LHCN-M2 (cell line): ENCODE results near the gene MOCOS. TPM values are rescaled to one million over a fixed set of nuclear protein-coding genes. Genes with fewer than 3 reads are reported as not detected.
A peak's percentile ranks its signal among the peaks of the same experiment; 100 is the strongest.

Source experiments
- DNase-seq: peaks from one replicate; pipeline ENCODE4 v3.0.0-alpha.2; 2012; ENCODE audit warnings: low read depth
- total RNA-seq: library from RNA; depleted of rRNA; stranded (reverse); fragments of >200 nt; gene quantifications from 2 replicates; pipeline ENCODE4 v1.2.3, GENCODE V29; 2014; rRNA removed

Gene MOCOS
- total RNA-seq, 1 experiment from 2014 or later: 5.7 TPM

DNA sequence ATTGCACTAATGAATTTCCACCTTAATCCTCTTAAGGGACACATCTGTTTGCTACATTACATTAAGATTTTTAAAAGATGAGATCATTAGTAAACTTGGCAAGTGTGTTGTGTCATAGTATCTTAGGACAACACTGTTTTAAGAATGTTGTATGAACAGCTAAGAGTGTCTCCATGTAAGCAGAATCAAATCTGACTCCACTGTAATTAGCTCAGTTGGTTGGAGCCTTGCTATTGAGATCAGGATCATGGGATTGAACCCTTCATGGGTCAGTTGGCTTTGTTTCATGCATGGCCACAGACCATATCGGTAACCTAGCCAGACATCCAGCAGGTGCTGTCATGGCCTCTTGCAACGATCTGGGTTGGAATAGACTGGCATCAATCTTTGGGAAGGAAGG, 115.4 kb downstream of the MOCOS start:
- peak; percentile 26 for DNase-seq

DNA sequence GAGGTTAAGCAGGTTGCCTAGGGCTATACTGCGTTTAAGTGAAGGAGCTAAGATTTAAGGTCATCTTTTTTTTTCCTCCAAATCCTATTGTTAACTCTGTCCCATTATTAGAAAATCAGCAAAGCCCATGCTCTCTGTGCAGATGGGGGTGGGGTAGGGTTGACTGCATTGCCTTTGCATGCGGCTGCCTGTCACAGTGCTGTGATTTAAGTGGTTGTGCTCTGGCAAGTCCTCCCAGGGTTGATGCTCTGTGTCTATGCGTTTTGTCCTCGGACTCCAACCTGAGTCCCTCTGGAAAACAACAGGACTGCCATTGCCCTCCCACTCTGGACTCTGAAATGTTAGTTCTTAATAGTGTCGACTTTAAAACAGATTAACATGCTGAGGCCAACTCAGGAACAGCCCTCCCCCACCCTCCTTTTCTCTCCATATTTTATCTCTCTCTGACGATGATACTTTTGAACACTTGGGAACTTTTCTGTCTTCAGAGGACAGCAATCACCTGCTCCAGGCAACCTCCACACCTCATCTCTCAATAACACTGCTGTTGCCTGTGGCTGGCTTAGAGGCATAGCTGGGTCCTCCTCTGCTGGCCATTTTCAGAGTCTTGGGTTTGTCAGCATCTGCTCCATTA, 116.0 kb downstream of the MOCOS start:
- DNase-seq: no peak

DNA sequence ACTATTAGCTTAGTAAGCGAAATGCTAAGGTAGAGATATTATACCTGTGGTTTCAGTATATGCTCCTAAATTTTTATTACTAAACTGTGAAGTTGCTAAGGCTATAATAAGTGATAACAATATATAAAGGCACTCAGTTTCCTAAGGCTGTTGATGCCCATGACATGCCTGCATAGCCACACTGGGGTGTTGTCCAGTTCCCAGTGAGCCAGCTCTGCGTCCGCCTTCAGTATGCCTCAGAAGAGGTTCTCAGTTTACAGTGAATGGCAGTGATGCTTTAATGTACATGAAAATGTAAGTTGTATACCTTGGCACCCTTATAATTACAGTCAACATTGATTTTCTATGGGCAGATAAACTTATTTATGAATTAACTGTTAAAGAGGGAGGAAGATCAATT, 117.4 kb downstream of the MOCOS start:
- no peak for DNase-seq

DNA sequence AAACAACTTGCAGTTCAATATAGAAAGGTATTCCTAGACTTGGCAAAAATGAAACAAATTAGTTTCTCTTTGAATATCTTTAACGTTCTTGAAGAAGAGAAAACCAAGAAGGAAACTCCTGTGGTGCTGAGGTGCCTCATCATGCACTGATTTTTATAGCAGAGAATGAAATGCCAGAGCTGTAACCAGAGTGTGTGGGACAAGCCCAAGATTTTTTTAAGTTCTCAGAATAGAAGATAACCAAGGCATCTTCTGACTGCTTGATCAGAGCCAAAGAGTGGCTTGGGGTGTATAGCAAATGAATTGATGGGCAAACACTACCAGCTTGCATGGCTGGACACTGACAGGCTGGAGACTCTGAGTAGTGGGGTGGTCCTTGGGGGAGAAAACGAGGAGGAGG, 118.1 kb downstream of the MOCOS start:
- DNase-seq: no peak

DNA sequence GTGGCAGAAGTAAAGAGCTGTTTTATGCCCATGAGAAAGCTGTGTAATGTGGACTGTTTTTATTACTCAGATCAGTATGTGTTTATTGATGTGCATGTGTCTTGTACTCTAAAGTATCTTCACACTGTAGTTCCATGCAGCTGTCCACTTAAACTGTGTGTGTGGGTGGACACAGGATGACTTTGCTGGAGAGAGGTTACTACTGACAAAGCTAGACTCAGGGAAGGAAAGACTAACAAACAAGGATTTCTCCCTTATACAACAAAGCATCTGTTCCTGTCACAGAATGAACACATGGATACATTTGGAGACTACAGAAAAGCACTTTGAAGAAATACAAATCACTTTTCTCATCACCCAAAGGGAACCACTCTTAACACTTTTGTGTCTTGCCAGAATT, 120.2 kb downstream of the MOCOS start:
- DNase-seq: peak; percentile 95

DNA sequence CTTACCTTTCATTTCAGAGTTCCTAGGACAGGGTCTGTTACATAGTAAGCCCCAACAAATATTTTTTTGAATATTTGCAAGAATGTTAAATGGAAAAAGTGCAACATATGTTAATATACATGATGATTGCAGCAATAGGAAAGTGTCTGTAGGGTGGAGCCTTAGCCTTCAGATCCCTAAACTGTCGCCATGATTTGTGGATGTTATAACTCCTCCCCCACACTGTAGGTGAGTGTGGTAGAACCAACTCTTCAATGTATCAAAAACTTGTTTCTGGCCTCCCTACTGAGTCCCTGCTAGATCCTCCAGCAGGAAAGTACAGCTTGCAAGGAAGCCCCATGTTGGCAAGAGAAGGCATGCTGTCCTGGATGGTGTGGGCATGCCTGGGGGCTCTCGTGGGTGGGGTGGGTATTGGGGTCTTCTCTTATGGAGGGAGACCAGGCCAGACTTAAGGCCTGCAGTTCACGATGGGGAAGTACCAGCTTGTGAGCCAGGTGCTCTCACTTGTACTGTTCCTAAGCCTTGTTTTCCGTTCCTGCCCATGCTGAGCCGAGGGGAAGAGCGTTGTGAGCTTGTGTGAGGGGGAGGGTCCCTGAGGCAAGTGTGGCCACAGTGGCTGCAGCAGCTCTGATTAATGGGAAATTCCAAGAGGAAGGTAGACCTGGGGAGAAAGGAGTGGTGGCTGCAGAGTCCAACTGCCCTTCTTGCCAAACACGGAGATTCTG, 121.6 kb downstream of the MOCOS start:
- peak; percentile 15 for DNase-seq

DNA sequence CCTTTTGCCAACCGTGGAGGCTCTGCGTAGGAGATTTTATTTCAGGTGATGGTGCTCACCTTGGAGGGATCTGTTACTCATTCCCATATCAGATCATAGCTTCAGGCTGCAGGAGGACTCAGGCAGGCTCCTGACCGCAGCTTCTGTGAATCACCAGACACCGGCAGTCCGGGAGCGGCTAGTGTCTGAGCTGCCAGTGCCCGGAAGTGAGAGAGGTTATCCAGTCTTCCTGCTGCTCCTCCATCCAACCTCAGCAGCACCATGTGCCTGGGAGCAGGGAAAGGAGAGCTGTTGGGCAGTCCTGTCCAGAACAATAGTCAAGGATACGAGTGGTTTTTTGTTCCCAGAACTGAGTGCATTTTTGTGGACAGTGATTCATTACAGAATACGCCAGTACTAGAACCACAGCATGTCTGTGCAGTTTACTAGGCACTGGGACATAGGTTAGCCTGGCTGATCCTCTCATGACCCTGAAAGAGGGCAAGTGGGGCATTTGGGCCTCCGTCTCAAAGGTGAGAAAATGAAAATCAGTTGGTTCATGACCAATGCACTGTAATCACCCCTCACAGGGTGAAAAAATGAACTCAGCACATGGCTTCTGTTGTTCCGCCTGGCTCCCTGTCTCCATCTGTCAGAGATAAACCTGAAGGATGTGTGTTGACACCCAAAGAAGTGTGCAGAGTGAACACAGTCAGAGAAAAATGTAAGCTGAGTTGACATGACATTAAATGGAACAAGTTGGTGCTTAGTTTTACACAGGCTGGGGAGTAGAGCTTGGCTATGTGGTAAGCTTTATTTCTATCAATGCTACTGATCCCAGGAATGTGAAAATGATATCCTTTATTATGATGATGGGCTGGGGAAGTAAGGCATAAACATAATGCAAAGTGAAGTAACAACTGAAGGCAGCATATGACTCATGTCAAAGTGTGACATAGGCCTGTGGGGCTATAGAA, 122.4 kb downstream of the MOCOS start:
- DNase-seq: peak; percentile 99

DNA sequence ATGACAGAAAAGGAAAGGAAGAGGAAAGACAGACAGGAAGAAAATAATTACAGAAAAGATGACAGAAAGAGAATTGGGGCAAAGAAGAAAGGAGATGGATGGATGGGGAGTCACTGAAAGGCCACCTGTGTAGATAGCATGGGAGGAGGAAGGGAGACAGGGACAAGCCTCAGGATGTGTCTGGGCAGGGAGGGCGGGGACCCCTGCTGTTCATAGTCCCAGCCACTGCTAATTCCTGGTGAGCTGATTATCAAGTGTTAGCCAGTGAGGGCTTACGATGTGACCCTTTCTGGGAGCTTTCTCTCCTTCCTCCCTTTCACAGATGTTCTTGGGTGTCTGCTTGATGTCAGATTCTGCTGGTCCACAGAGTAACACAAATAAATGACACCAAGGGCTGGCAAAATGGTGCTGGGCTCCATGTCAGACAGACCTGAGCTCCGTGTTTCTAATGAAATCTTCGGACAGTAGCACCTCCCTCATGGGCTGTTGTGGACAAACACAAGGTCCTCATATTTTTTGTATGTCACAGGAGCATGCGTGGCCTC, 123.8 kb downstream of the MOCOS start:
- no peak for DNase-seq

DNA sequence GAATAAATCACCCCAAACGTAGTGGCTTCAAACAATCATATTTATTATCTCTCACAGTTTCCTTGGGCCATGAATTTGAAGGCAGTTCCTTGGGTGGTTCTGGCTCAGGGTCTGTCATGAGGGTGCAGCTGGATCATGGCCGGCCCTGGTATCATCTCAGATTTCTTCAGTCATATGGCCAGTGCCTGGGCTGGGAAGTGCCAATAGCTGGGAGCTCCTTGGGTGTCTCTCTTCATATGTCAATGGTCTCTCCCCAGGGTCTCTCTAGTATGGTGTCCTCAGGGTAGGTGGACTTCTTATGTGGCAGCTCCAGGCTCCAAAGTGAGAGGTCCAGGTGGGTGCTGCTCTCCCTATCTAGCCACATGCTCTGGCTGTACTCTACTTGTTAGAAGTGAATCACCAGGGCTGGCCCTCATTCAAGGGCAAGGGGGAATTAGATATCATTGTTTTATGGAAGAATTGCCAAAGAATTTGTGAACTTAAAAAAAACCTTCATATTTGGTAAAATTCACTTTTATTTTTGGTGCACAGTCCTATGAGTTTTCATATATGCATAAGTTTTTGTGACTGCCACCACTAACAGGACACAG, 125.6 kb downstream of the MOCOS start:
- DNase-seq: peak; percentile 40

DNA sequence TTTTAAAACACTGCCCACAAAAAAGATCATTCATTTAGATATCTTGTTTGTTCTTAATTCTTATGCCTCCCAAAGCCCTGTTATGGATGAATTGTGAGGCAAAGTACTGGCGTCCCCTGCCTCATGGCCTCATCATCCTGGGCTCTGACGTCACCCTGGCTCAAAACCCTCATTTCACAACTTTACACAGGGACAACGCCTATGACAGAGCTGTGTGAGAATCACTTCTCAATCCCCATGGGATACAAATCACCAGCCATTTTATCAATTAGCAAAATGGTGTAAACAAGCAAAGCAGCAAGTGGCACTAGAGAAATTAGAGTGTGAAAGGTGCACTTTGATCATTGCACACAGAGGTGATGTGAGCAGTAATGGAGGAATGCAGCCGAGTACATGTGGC, 126.8 kb downstream of the MOCOS start:
- peak; percentile 38 for DNase-seq

DNA sequence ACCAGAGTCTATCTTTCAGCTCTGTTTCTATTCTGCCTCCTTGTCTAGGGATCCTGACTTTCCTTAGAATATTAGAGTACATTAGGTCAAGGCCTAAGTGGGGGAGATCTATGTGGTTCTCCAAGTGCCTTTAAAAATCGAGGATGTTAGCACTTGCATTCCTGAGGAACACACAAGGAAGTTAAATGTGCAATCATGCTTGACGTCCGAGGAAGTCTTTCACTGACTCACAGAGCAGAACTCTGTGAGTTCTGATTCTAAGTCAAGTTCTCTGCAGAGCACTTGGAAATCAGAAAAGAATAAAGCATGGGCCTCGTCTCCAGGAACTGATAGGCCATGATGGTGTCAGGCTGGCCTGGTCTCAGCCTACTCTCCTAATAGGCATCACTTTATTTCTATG, 127.5 kb downstream of the MOCOS start:
- peak; percentile 80 for DNase-seq

DNA sequence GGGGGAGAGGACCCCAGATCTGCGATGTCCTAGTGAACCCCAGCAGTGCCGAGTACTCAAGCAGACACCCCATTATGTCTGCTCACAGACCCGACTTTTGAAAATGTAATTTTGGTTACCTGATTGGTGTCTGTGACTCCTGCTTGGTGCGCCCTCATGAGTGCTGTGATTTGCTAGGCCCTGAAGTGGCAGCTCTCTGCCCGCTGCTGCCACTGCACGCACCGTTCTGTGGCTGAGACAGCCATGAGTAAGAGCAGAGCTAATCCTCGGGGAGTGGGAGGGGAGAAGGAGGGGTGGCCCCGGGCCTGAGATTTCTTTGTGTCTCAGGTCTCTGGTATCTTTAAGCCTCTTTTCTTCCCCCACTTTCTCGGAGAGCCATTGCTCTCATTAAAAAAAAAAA, 128.4 kb downstream of the MOCOS start:
- DNase-seq: peak; percentile 87

DNA sequence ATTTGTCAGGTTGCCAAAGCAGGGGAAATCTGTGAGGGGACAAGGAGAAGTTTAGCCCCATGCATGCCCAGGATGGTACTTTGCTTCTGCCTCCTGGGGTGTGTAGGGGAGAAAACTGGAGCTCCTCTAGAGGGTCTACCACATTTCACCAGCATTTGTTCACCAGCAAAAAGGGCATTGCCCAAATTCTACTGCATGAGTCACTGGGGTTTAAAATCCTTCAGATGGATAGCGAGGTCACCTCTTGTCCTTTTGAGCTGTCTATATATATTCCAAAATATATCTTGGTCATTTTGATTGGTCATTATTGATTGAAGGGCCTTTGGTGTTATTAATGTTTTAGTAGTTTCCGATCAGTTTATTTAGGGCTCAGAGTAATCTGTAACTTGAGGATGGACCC, 128.9 kb downstream of the MOCOS start:
- peak; percentile 49 for DNase-seq

Other genes with a start within 250 kb of the MOCOS start
- 41.2 and 42.1 TPM in 2 replicates for gene RPRD1A, start 119.9 kb upstream of the MOCOS start, total RNA-seq
- 110 and 113 TPM in 2 replicates for gene SLC39A6, start 58.2 kb upstream of the MOCOS start, total RNA-seq
- 44.6 and 48.2 TPM in 2 replicates for gene ELP2, start 57.6 kb upstream of the MOCOS start, total RNA-seq
- gene FHOD3, start 110.2 kb downstream of the MOCOS start, total RNA-seq: 8.5 and 8.7 TPM in 2 replicates